Thoracic aorta (tissue), 2 donors: ENCODE data around the gene XAB2. TPM values are rescaled to one million over a fixed set of nuclear protein-coding genes. Genes with fewer than 3 reads are reported as not detected.
"Not testable (repeated sequence)": the region's sequence is repeated elsewhere in the genome, so short reads cannot be mapped to it uniquely, and the experiment has no call there.

ENCODE experiments used
- ATAC-seq: fragments of 150-250 bp; one replicate; pipeline ENCODE4 v1.8.0; 2017; ENCODE audit warnings: low read depth; ENCODE audit not compliant: insufficient number of reproducible peaks, low FRiP score
- DNase-seq: peaks from one replicate; pipeline ENCODE4 v3.0.0-alpha.2; 2020; ENCODE audit warnings: low spot score
- H3K27ac ChIP-seq, 2 donors: fragments of 200-600 bp; sonication (generic); 1 replicate in 1 of 2; 2 replicates in 1 of 2; pipeline ENCODE4 v1.5.1; 2016; ENCODE audit warnings: mild to moderate bottlenecking in 2 of 2, moderate library complexity in 2 of 2
- H3K27me3 ChIP-seq: fragments of 200-600 bp; sonication (generic); replicated peaks from 2 replicates; pipeline ENCODE4 v1.6.0; 2016; ENCODE audit warnings: mild to moderate bottlenecking; ENCODE audit not compliant: insufficient read depth
- H3K36me3 ChIP-seq: fragments of 200-600 bp; sonication (generic); one replicate; pipeline ENCODE4 v1.5.1; 2016
- H3K4me1 ChIP-seq, 2 donors: fragments of 200-600 bp; sonication (generic); 1 replicate in 1 of 2; 2 replicates in 1 of 2; pipeline versions ENCODE4 v1.5.1 to v1.6.0; 2016; ENCODE audit warnings: low read depth in 2 of 2, mild to moderate bottlenecking in 1 of 2; ENCODE audit not compliant: control insufficient read depth in 1 of 2
- H3K4me3 ChIP-seq: fragments of 200-600 bp; sonication (generic); 2 replicates; pipeline ENCODE4 v1.5.1; 2016; ENCODE audit warnings: mild to moderate bottlenecking
- H3K9me3 ChIP-seq: fragments of 200-600 bp; sonication (generic); 2 replicates; pipeline ENCODE4 v1.5.1; 2016
- total RNA-seq, 2 donors: library from RNA; depleted of rRNA; stranded (reverse); fragments of >200 nt; gene quantifications; one replicate each; pipeline versions ENCODE4 v1.1.0 to v1.2.3, GENCODE V29; 2016
- TF ChIP-seq, protein P1 (sequence below): fragments of 200-600 bp; sonication (generic); IDR thresholded peaks from one replicate; pipeline ENCODE4 v1.5.1; 2019; ENCODE audit warnings: antibody characterized with exemption

XAB2 gene
- total RNA-seq, 2 donors from 2014 or later = 34.1 to 40.6 TPM

DNA sequence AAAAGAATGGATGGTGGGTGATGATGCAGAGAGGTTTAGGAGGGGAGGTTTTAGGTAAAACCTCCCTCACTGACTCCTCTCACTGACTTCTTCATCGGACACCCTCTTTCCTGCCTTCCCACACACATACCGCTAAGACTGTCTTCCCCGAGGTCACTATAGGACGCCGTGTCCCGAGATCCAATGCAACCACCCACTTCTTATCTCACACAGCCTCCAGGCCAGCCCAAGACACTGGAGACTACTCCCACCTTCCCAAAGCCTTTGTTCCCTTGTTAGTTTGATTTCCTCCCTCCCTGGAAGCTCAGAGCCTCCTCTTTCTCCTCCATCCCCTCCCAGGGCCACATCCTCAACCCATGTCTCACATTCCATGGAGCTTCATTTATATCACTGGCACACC lies 50.2 kb downstream of the XAB2 start:
- Histone ChIP-seq H3K4me1 (no peaks in the 10 kb centered on the region), H3K27me3 (no peaks in the 10 kb centered on the region), H3K27ac (no peak overlapping the region), H3K36me3 (no peaks in the 10 kb centered on the region), H3K9me3 (no peaks in the 10 kb centered on the region), H3K4me3 (no peak overlapping the region)
- no peak for DNase-seq
- TF ChIP-seq, protein P1, sequence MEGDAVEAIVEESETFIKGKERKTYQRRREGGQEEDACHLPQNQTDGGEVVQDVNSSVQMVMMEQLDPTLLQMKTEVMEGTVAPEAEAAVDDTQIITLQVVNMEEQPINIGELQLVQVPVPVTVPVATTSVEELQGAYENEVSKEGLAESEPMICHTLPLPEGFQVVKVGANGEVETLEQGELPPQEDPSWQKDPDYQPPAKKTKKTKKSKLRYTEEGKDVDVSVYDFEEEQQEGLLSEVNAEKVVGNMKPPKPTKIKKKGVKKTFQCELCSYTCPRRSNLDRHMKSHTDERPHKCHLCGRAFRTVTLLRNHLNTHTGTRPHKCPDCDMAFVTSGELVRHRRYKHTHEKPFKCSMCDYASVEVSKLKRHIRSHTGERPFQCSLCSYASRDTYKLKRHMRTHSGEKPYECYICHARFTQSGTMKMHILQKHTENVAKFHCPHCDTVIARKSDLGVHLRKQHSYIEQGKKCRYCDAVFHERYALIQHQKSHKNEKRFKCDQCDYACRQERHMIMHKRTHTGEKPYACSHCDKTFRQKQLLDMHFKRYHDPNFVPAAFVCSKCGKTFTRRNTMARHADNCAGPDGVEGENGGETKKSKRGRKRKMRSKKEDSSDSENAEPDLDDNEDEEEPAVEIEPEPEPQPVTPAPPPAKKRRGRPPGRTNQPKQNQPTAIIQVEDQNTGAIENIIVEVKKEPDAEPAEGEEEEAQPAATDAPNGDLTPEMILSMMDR = no peak
- no peak for ATAC-seq

DNA sequence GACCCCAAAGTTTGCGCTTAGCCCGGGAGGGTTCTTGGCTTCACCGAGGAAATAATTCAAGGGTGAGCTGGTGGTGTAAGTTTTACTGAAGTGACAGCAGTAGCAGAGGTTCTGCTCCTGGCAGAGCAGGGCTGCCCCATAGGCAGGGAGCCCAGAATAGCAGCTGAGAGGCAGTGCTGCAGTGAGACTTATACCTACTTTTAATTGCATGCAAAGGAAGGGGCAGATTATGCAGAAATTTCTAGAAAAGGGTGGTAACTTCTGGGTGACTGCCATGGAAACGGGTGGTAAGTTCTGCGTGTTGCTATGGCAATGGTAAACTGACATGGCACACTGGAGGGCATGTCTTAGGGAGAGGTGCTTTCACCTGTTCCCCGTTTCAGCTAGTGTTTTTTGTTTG lies 51.2 kb downstream of the XAB2 start:
- no peaks in the 10 kb centered on the region for H3K9me3 ChIP-seq
- no peak overlapping the region for H3K4me3 ChIP-seq
- ATAC-seq = no peak
- no peaks in the 10 kb centered on the region for H3K27me3 ChIP-seq
- H3K4me1 ChIP-seq = no peaks in the 10 kb centered on the region
- TF ChIP-seq, protein P1 = no peak
- H3K27ac ChIP-seq = no peak overlapping the region
- DNase-seq = no peak
- H3K36me3 ChIP-seq = no peaks in the 10 kb centered on the region

DNA sequence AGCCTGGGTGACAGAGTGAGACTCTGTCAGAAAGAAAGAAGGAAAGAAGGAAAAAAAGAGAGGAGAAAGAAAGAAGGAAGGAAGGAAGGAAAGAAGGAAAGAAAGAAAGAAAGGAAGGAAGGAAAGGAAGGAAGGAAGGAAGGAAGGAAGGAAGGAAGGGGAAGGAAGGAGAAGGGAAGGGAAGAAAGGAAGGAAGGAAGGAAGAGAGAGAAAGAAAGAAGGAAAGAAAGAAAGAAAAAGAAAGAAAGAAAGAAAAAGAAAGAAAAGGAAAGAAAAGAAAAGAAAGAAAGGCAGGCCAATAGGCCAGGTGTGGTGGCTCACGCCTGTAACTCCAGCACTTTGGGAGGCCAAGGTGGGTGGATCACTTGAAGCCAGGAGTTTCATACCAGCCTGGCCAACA lies 51.9 kb downstream of the XAB2 start:
- not testable (repeated sequence) for H3K27me3 ChIP-seq, H3K27ac ChIP-seq, H3K4me1 ChIP-seq, H3K9me3 ChIP-seq, DNase-seq, H3K4me3 ChIP-seq, H3K36me3 ChIP-seq, ATAC-seq

DNA sequence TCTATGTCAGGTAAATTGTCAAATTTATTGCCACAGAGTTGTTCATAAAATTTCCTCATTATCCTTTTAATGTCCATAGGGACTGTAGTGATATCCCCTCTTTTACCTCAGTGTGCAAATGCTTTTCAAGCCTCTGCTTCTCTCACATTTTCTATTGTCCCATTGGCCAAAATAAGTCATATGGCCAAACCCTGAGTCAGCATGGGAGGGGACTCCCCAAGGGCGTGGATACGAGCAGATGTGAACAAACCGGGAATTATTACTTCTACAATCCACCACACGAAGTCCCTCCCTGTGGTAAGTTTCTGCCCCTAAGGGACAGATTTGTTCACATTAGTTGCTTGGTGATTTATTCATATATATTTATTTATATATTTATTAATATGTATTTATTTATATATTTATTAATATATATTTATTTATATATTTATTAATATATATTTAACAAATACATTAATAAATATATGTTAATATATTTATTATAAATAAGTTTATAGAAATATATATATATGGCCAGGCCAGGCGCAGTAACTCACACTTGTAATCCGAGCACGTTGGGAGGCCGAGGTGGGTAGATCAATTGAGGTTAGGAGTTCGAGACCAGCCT lies 53.8 kb downstream of the XAB2 start:
- Histone ChIP-seq H3K4me3 (no peak overlapping the region), H3K27me3 (no peaks in the 10 kb centered on the region), H3K4me1 (no peaks in the 10 kb centered on the region), H3K9me3 (no peaks in the 10 kb centered on the region), H3K36me3 (no peaks in the 10 kb centered on the region), H3K27ac (no peak overlapping the region)
- DNase-seq (no peak), ATAC-seq (no peak)
- TF ChIP-seq, protein P1 = no peak

DNA sequence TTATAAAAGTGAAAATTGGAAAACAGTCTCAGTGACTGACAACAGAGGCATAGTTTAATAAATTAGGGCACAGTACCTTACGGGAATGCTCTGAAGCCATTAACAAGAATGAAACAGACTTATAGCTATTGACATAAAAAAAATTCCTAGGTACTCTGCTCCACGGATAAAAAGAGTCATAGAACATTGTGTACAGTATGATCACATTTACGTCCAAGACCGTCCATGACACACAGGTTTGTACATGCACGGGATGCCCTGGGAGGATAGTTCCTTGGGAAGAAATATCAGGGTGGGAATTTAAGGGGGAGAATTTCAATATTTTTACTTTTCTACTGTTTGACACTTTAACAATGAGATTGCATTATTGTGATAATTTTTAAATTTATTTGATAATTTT lies 58.6 kb downstream of the XAB2 start:
- Histone ChIP-seq H3K27me3 (no peaks in the 10 kb centered on the region), H3K36me3 (no peaks in the 10 kb centered on the region), H3K9me3 (no peaks in the 10 kb centered on the region), H3K4me1 (no peaks in the 10 kb centered on the region), H3K4me3 (no peak overlapping the region), H3K27ac (no peak overlapping the region)
- DNase-seq = no peak
- TF ChIP-seq, protein P1 = no peak
- ATAC-seq = no peak

Other genes with a start within 250 kb of the XAB2 start
- gene PEX11G, start 140.5 kb downstream of the XAB2 start, total RNA-seq = under 1 TPM in 1 of 2 donors, not detected in 1; 0.63 TPM
- gene ZNF358, start 113.4 kb downstream of the XAB2 start, total RNA-seq = 10 to 100 TPM; 44.5 to 88.9 TPM
- gene MCOLN1, start 106.9 kb downstream of the XAB2 start, total RNA-seq = 10 to 100 TPM; 19.6 to 34.8 TPM
- 100 to 1,000 TPM; 128 to 143 TPM for gene PNPLA6, start 93.8 kb downstream of the XAB2 start, total RNA-seq
- under 1 TPM in 1 of 2 donors, not detected in 1; 0.85 TPM for gene CAMSAP3, start 33.7 kb downstream of the XAB2 start, total RNA-seq
- gene PET100, start 248 bp upstream of the XAB2 start, total RNA-seq = 10 to 100 TPM in 1 of 2 donors, 1 to 10 TPM in 1; 4.5 to 11.9 TPM
- gene PCP2, start 4.2 kb upstream of the XAB2 start, total RNA-seq = not detected
- gene STXBP2, start 7.6 kb upstream of the XAB2 start, total RNA-seq = 10 to 100 TPM; 20.2 to 23.4 TPM
- gene RETN, start 39.5 kb upstream of the XAB2 start, total RNA-seq = not detected
- gene MCEMP1, start 47.5 kb upstream of the XAB2 start, total RNA-seq = under 1 TPM in 1 of 2 donors, not detected in 1; 0.92 TPM
- gene TRAPPC5, start 51.3 kb upstream of the XAB2 start, total RNA-seq = 10 to 100 TPM; 69.8 to 70.0 TPM
- gene FCER2, start 72.6 kb upstream of the XAB2 start, total RNA-seq = 1 to 10 TPM; 1.4 to 1.5 TPM
- 1 to 10 TPM in 1 of 2 donors, under 1 TPM in 1; 0.49 to 6.2 TPM for gene CLEC4G, start 102.6 kb upstream of the XAB2 start, total RNA-seq
- 10 to 100 TPM in 1 of 2 donors, 1 to 10 TPM in 1; 6.8 to 14.2 TPM for gene CD209, start 118.0 kb upstream of the XAB2 start, total RNA-seq
- not detected for gene CLEC4M, start 133.7 kb upstream of the XAB2 start, total RNA-seq
- gene EVI5L, start 200.7 kb upstream of the XAB2 start, total RNA-seq = 10 to 100 TPM; 12.1 to 16.8 TPM
- gene PRR36, start 244.8 kb upstream of the XAB2 start, total RNA-seq = not detected